GM19099 (cell line): ENCODE data around the gene SURF2.
A peak's percentile ranks its signal among the peaks of the same experiment; 100 is the strongest.

Experiments
- POLR2A ChIP-seq: IDR thresholded peaks from 3 replicates; pipeline ENCODE4 v1.6.1; 2011; ENCODE audit warnings: low read depth; ENCODE audit not compliant: insufficient read length; ENCODE audit errors: extremely low read depth

SURF2 gene

GRCh38 chr9:133356391-133357091 lies at the start of gene SURF2, which contains the start of gene SURF1:
TSS of gene SURF2 (plus strand) at chr9:133356550. CDS start at chr9:133356593, 43 bp downstream.
TSS of gene SURF1 (minus strand) at chr9:133356487. CDS start at chr9:133356453, 34 bp downstream.
- peak; percentile 90 for TF ChIP-seq POLR2A

DNA sequence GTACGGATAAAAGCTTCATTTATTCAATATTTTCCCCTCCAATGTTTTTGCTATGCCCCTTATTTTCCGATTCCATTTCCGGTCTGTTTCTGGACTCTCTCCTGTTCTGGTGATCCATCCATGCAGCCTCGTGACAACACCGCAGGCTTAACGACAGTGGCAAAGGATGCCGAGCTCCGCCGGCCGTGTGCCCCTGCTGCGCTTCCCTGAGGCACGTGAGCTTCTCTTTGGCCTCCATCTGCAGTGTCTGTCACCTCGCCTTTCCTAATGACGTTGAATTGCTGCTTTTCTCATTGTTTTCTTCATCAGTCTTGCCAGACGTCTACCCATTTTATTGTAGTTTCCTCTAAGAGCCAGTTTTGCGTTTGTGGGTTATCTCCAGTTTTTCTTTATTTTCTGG lies 49.0 kb upstream of the SURF2 start:
- TF ChIP-seq POLR2A = no peak

DNA sequence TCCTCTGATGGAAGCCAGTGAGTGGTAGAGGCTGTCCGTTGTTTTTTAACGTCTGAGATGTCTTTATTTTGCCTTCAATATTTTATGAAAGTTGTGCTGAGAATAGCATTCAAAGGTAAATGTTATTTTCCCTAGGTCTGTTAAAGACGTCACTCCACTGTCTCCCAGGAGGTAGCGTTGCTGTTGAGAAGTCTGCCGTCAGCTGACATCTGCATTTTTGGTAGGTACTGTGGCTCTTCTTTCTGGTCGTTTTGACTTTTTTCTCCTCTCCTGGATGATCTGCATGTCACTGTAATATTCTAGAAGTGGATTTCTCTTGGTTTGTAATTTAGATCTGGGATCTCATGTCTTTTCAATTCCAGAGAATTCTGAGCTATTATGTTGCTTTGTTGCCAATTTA lies 46.7 kb upstream of the SURF2 start:
- TF ChIP-seq POLR2A = no peak

DNA sequence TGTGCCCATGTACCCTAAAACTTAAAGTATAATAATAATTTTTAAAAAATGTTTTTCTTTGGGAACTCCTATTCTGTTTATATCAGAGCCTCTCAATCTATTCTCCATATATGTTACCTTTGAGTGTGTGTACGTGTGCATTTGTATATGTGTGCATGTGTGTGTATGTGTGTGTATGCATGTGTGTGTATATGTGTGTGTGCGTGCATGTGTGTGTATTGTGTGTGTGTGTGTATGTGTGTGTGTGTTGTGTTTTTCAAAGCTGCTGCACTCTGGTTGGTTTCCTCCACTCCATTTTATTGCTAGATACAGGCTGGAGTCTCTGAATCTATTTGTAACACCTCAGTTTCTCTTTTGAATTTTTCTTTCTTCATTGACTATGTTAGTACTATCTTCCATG lies 40.4 kb upstream of the SURF2 start:
- no peak for TF ChIP-seq POLR2A

- no peak for TF ChIP-seq POLR2A
Measured at GRCh38 chr9:133320421-133320881, 35.9 kb upstream of the SURF2 start.

DNA sequence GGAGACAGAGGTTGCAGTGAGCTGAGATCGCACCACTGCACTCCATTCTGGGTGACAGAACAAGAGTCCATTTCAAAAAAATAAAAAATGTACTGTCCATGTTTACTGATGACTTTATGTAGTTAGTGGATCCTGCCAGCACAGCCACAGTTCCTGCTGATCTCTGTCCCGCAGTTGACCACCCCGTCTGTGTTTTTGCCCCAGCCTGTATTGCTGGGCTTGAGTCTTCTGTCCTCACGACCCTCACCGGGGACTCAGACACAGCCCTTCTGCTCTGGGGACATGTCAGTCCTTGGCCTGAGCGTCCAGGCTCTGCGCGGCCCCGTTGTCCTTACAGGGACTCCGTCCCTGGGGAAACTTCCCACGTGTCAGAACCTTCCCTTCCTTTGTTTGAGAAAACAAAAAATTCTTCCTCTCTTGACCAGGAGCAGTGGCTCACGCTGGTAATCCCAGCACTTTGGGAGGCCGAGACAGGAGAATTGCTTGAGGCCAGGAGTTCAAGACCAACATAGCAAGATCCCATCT lies 34.9 kb upstream of the SURF2 start:
- TF ChIP-seq POLR2A = no peak

DNA sequence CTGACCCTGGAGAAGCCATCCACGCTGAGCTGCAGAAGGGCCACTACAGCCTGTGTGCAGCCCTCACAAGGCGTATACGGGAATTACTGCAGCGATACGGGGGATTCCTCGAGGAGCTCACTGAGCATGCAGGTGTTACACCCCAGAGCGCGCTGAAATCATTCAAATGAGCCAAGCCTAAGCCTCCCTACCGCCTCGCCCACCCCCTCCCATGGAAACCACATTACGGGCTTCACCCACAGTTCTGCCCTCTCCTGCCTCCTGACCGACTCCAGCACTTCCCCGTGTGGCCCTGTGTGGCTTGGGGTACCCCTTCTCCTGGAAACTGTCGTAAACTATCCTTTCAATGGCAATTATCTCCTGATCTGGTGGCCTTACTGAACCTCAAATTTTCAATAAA lies 33.6 kb upstream of the SURF2 start:
- TF ChIP-seq POLR2A = no peak

- no peak for TF ChIP-seq POLR2A
Measured at GRCh38 chr9:133323211-133323610, 33.1 kb upstream of the SURF2 start.

DNA sequence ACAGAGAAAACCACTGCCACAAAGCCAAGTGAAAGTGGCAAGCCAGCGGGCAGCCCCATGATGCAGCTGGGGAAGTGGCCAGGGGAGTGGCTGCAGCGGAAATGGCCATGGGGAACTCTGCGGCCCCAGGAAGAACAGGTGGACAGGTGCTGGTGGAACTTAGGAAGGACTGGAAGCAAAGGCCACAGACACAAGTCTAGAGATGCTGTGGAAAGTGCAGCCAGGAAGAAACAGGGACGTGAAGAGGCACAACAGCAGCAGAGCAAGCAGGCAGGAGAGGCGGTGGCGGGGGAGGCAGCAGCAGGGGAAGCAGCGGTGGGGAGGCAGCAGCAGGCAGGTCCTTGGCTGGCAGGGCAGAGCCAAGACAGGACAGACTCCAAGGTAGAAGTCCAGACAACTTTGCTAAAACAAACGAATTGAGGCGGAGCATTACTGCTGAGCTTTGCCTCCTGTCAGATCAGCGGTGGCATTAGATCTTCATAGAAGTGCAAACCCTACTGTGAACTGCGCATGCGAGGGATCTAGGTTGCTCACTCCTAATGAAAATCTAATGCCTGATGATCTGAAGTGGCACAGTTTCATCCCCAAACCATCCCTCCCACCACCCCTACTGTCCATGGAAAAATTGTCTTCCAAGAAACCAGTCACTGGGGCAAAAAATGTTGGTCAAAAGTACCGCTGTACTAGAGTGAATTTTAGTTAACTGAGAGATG lies 32.2 kb upstream of the SURF2 start:
- no peak for TF ChIP-seq POLR2A

- no peak for TF ChIP-seq POLR2A
Measured at GRCh38 chr9:133327834-133328484, 28.4 kb upstream of the SURF2 start.

- TF ChIP-seq POLR2A = no peak
Measured at GRCh38 chr9:133331221-133331620, 25.1 kb upstream of the SURF2 start.

DNA sequence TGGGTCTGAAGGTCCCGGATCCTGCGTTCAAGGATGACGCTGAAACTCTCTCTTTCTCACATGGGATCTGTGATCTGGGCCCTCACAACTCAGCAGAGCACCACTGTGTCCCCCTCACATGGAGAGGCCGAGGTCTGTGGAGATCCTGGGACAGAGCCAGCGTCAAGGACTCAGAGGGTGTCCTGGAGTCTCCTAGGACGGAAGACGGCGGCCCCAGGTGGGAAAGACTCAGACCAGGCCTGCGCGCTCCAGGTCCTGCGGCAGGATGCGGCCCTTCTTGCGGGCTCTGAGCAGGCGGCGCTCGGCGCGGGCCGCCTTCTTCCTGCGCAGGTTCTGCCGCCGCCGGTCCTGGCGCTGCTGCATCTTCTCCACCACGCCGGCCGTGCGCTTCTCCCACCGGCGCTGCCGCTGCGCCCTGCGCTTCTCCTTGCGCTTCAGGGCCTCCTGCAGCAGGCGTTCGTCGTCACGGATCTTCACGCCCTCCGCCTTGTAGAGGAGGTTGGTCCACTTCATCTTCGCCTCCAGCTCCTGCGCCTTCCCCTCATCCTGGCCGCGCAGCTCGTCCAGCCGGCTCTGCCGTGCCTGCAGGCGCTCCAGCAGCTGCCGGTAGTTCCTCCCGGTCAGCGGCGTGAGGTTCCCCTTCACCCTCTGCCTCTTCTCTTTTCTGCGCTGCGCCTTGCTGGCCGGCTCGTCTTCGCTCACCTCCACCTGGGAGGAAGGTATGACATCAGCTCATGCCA lies 24.5 kb upstream of the SURF2 start:
- TF ChIP-seq POLR2A = no peak

- no peak for TF ChIP-seq POLR2A
Measured at GRCh38 chr9:133332381-133332730, 24.0 kb upstream of the SURF2 start.

DNA sequence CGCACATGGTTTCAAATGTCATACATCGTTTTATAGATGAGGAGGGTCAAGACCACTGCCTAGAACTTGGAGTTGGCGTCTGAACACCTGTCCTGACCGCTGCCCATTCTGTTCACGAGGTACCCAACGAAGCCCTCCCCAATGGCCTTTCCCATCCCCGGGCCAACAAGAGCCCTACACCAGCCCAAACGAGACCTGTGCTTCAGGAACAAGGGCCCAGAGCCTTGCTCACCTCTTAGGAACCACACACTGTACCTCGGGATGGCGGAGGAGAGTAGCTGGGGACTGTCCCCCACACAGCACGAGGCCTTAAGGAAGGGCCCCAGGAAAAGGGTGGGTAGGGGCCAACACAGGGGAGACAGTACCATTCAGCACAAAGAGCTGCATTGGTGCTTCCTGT lies 23.3 kb upstream of the SURF2 start:
- no peak for TF ChIP-seq POLR2A

DNA sequence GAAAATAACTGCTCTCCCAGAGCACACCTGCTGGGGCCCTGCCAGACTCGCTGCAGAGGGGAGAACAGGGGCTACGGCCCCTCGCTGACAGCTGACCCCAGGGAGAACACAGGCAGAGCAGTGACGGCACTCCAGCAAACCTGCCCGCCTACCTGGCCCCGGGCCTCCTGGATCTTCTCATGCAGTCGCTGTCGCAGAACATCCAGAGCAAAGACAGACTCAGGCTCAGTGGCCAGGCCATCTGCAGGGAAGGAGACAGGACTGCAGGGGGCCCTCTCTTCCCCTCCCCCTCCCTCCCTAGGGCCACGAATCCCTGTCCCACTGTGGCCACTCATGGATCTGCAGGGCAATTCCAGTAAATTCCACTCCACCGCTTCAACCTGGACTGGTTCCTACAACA lies 22.8 kb upstream of the SURF2 start:
- TF ChIP-seq POLR2A = no peak

GRCh38 chr9:133334161-133334560 lies 22.2 kb upstream of the SURF2 start:
- TF ChIP-seq POLR2A = no peak
